PFSK-1 (cell line): ENCODE data around the gene CACNA1C.

ENCODE experiments used
- FOXP2 ChIP-seq: optimal IDR thresholded peaks from 2 replicates; pipeline ENCODE3; 2011; ENCODE audit warnings: borderline replicate concordance, control low read depth, inconsistent platforms; ENCODE audit not compliant: insufficient read depth; ENCODE audit errors: extremely low read length, extremely low read depth
- POLR2AphosphoS5 ChIP-seq: IDR thresholded peaks from 2 replicates; pipeline ENCODE4 v1.6.1; 2012; ENCODE audit warnings: low read depth, mild to moderate bottlenecking, control low read depth, low read length, moderate library complexity
- REST ChIP-seq, 2 experiments: IDR thresholded peaks; 2 replicates each; pipeline versions ENCODE4 v1.6.1 to v1.8.0; 2011 to 2012; ENCODE audit warnings: low read depth in 2 of 2, low read length in 2 of 2, control low read depth in 1 of 2, inconsistent platforms in 1 of 2, mild to moderate bottlenecking in 1 of 2, moderate library complexity in 1 of 2; ENCODE audit not compliant: insufficient read depth in 1 of 2
- SIN3A ChIP-seq: IDR thresholded peaks from 2 replicates; pipeline ENCODE4 v1.6.1; 2012; ENCODE audit warnings: mild to moderate bottlenecking, low read length, moderate library complexity, borderline replicate concordance; ENCODE audit not compliant: insufficient read depth
- TAF1 ChIP-seq: IDR thresholded peaks from 2 replicates; pipeline ENCODE4 v1.6.1; 2012; ENCODE audit warnings: low read length, control low read depth, borderline replicate concordance; ENCODE audit not compliant: insufficient read depth

CACNA1C gene

GRCh38 chr12:2027351-2027750 is 25.4 kb upstream of the CACNA1C start:
- no peak for TF ChIP-seq REST (IDR thresholded peaks at IDR 0.05; ENCODE audit: insufficient read depth in 1 of 2, low read depth in 2 of 2, low read length in 2 of 2)
- TF ChIP-seq FOXP2 = no peak
- no peak for TF ChIP-seq TAF1
- no peak for TF ChIP-seq POLR2AphosphoS5
- no peak for TF ChIP-seq SIN3A

- no peak for TF ChIP-seq REST (IDR thresholded peaks at IDR 0.05; ENCODE audit: insufficient read depth in 1 of 2, low read depth in 2 of 2, low read length in 2 of 2)
- TF ChIP-seq POLR2AphosphoS5 = no peak
- TF ChIP-seq SIN3A = no peak
- TF ChIP-seq FOXP2 = no peak
- TF ChIP-seq TAF1 = no peak
These were observed 22.9 kb upstream of the CACNA1C start for GRCh38 chr12:2029851-2030250.

- TF ChIP-seq FOXP2 (no peak), REST (IDR thresholded peaks at IDR 0.05; ENCODE audit: insufficient read depth in 1 of 2, low read depth in 2 of 2, low read length in 2 of 2) (no peak), SIN3A (no peak), POLR2AphosphoS5 (no peak), TAF1 (no peak)
These were observed 20.3 kb upstream of the CACNA1C start for GRCh38 chr12:2032506-2032905.

- TF ChIP-seq FOXP2 (peak; percentile 80), SIN3A (no peak)
These were observed 18.0 kb upstream of the CACNA1C start for GRCh38 chr12:2034633-2035430.

- TF ChIP-seq SIN3A = no peak
- TF ChIP-seq REST (IDR thresholded peaks at IDR 0.05; ENCODE audit: insufficient read depth in 1 of 2, low read depth in 2 of 2, low read length in 2 of 2) = no peak
- no peak for TF ChIP-seq FOXP2
- no peak for TF ChIP-seq POLR2AphosphoS5
- TF ChIP-seq TAF1 = no peak
These were observed 17.2 kb upstream of the CACNA1C start for GRCh38 chr12:2035431-2036055.
